Colonic mucosa (tissue), 4 donors: ENCODE measurements around the gene RASGRP1. TPM values are rescaled to one million over a fixed set of nuclear protein-coding genes. Genes with fewer than 3 reads are reported as not detected.

Experiments used
- DNase-seq: peaks from one replicate; pipeline ENCODE4 v3.0.0-alpha.2; 2020
- H3K27ac ChIP-seq: fragments of 200-600 bp; one replicate; pipeline ENCODE4 v1.8.0; 2021
- H3K27me3 ChIP-seq: fragments of 200-600 bp; one replicate; pipeline ENCODE4 v1.8.0; 2021
- H3K36me3 ChIP-seq: fragments of 200-600 bp; one replicate; pipeline ENCODE4 v1.8.0; 2021
- H3K4me1 ChIP-seq: fragments of 200-600 bp; one replicate; pipeline ENCODE4 v1.8.0; 2021; ENCODE audit warnings: mild to moderate bottlenecking
- H3K4me3 ChIP-seq: fragments of 200-600 bp; one replicate; pipeline ENCODE4 v1.8.0; 2021
- H3K9ac ChIP-seq, 2 donors: one replicate each; pipeline ENCODE4 v1.7.0; 2013; ENCODE audit warnings: control low read depth in 2 of 2, low read depth in 2 of 2, low read length in 2 of 2
- H3K9me3 ChIP-seq: fragments of 200-600 bp; one replicate; pipeline ENCODE4 v1.8.0; 2021
- CTCF ChIP-seq: fragments of 200-600 bp; IDR thresholded peaks from one replicate; pipeline ENCODE4 v1.8.0; 2022; ENCODE audit warnings: antibody characterized with exemption, mild to moderate bottlenecking
- intact Hi-C: fragments of 100-400 bp; cut with DNase I; formaldehyde crosslinking; loops from one replicate; pipeline ENCODE4 v1.14.1; 2022
- total RNA-seq, 2 donors: library from RNA; stranded (reverse); fragmentation: NEBNext Ultra II Directional in 1 of 2; extraction: Animal tissue kit (Norgen Biotek cat#: 25700) in 1 of 2; gene quantifications; one replicate each; pipeline ENCODE4 v1.2.1, GENCODE V29; 2021
- donor health status: healthy.
- donor health status: DM: no; HTN: no; CAD: no.
- donor health status: DM: no; HTN: no; CAD: no.

The RASGRP1 gene
- total RNA-seq, 2 donors from 2014 or later: 0.96 to 1.5 TPM

- no peak for DNase-seq
- H3K9ac ChIP-seq: no peak overlapping the region
- intact Hi-C loops: no loop called here
Observed at GRCh38 chr15:38536201-38536676, 28.4 kb downstream of the RASGRP1 start.

GRCh38 chr15:38535491-38536200 is 29.0 kb downstream of the RASGRP1 start:
- intact Hi-C loops: no loop called here
- Histone ChIP-seq H3K9me3 (no peaks in the 10 kb centered on the region), H3K27me3 (no peaks in the 10 kb centered on the region), H3K27ac (no peak overlapping the region), H3K9ac (no peak overlapping the region), H3K4me3 (no peak overlapping the region), H3K4me1 (no peaks in the 10 kb centered on the region), H3K36me3 (no peaks in the 10 kb centered on the region)
- DNase-seq: no peak
- TF ChIP-seq CTCF: no peak

More at GRCh38 chr15:38536201-38536676, 28.4 kb downstream of the RASGRP1 start:
- no peaks in the 10 kb centered on the region for H3K4me1 ChIP-seq
- H3K4me3 ChIP-seq: no peak overlapping the region
- H3K27me3 ChIP-seq: no peaks in the 10 kb centered on the region
- TF ChIP-seq CTCF: no peak
- H3K36me3 ChIP-seq: no peaks in the 10 kb centered on the region
- H3K9me3 ChIP-seq: no peaks in the 10 kb centered on the region
- no peak overlapping the region for H3K27ac ChIP-seq

GRCh38 chr15:38534691-38535090 is 29.9 kb downstream of the RASGRP1 start:
- Histone ChIP-seq H3K9me3 (no peaks in the 10 kb centered on the region), H3K4me1 (no peaks in the 10 kb centered on the region), H3K36me3 (no peaks in the 10 kb centered on the region), H3K9ac (no peak overlapping the region), H3K4me3 (no peak overlapping the region), H3K27me3 (no peaks in the 10 kb centered on the region), H3K27ac (no peak overlapping the region)
- intact Hi-C loops: no loop called here
- DNase-seq: no peak
- TF ChIP-seq CTCF: no peak

- intact Hi-C loops: no loop called here
- H3K27ac ChIP-seq: no peak overlapping the region
- no peak for DNase-seq
- no peak for TF ChIP-seq CTCF
- no peaks in the 10 kb centered on the region for H3K4me1 ChIP-seq
- no peaks in the 10 kb centered on the region for H3K36me3 ChIP-seq
- no peaks in the 10 kb centered on the region for H3K27me3 ChIP-seq
- H3K9me3 ChIP-seq: no peaks in the 10 kb centered on the region
- no peak overlapping the region for H3K4me3 ChIP-seq
- no peak overlapping the region for H3K9ac ChIP-seq
Observed at GRCh38 chr15:38533926-38534325, 30.7 kb downstream of the RASGRP1 start.

GRCh38 chr15:38533416-38533915 is 31.1 kb downstream of the RASGRP1 start:
- intact Hi-C loops: no loop called here
- Histone ChIP-seq H3K27me3 (no peaks in the 10 kb centered on the region), H3K9ac (no peak overlapping the region), H3K4me3 (no peak overlapping the region), H3K9me3 (no peaks in the 10 kb centered on the region), H3K27ac (no peak overlapping the region), H3K36me3 (no peaks in the 10 kb centered on the region), H3K4me1 (no peaks in the 10 kb centered on the region)
- TF ChIP-seq CTCF: no peak
- DNase-seq: no peak
